ENCODE measurements around the gene TRMT5.
A peak's percentile ranks its signal among the peaks of the same experiment; 100 is the strongest.

Gene TRMT5, protein sequence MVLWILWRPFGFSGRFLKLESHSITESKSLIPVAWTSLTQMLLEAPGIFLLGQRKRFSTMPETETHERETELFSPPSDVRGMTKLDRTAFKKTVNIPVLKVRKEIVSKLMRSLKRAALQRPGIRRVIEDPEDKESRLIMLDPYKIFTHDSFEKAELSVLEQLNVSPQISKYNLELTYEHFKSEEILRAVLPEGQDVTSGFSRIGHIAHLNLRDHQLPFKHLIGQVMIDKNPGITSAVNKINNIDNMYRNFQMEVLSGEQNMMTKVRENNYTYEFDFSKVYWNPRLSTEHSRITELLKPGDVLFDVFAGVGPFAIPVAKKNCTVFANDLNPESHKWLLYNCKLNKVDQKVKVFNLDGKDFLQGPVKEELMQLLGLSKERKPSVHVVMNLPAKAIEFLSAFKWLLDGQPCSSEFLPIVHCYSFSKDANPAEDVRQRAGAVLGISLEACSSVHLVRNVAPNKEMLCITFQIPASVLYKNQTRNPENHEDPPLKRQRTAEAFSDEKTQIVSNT

DNA sequence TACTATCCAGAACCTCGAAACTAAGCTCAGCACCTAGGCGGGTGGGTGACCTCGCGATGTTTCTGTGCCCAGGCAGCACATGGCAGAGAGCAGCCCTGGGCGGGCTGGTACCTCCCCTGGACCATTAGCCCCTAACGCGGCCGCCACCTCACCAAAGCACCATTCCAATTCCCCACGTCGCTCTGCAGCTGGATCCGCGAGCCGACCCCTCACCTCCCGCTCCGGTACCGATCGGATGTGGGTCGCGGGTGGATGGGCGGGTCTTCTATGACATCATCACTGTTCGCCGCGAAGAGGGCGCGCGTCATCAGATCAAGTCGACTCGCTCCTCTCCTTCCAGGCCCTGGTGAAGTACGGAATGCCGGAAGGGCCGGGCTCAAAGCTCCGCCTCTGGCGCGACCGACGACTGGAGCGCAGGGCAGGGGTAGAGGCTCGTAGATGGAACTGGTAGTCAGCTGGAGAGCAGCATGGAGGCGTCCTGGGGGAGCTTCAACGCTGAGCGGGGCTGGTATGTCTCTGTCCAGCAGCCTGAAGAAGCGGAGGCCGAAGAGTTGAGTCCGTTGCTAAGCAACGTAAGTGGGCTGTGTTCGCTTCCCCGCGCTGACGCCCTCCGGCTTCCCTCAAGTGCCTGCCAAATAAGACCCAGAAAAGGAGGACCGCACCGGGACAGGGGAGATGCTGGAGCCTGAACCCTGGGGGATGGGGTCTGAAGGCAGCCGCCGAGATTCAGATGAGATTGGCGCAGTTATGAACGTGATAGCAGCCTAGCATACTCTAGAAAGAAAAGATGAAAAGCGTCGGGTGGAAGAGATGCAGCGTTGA, at the start of gene TRMT5, which contains the start of gene SLC38A6:
Gene TRMT5 (minus strand): TSS at position 269 of the 822 bp plus-strand sequence. CDS start 106 bp downstream, at position 163.
Gene SLC38A6 (plus strand): TSS at position 435 of the 822 bp plus-strand sequence. CDS start 33 bp downstream, at position 468.
- DNase-seq (ENCODE audit: low spot score), result peak; percentile 91

DNA sequence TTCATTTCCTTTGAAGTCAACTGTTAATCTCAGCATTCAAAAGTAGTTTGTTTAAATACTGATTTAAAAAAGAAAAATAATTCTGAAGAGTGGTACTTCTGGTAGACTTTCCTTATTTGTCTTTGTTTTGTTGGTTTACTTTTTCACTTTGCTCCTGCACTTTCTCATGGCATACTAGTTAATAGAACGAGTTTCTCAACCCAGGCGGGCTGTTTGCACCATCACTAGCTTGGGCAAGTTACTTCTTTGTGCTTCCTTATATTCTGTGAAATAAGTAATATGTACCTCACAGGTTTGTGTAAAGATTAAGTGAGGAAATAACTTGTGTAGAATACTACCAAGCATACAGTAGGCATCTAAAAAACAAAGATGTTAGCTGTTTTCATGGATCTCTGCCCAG, 45.6 kb upstream of the TRMT5 start:
- DNase-seq (ENCODE audit: low spot score), result no peak

DNA sequence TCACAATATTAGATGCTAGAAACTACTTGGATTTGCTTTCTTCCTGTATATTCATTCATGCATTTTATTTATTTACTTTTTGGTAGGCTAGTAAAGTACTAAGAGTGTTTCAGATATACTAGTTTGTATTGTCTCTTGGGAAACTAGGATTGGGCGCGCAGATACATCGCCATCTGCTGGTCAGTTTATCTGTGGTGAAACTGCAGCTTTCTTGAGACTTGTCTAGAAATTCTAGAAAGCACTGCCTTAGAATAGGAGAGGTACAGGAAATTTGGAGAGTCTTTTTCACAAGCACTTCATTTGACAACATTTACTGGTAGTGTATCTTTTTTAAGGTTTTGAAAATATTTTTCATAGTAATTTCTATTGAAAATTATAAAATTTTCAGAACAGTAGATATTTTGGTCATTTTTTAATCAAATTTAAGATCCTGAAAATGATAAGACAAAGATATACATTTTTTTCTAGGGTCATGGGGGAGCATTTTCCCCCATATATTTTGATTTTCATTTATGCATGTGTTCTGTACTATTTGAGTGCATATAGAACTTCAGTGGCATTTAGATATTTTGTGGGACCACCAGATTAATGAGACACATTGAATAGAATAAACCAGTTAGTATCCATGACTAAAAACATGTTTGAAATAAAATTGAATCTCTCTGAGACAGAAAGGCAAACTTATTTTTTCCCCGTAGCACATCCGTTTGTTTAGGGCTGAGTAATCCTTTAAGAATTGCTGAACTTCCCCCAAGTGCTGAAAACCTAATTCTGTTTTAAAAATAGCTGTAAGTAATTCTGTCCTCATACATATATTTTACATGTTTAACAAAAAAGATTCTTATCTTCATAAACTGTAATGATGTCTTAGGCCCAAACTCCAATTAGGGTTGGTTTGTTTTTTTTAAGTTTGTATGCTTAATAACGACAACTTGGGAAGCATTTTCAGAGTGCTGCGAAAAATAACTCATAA, 44.7 kb upstream of the TRMT5 start:
- DNase-seq (ENCODE audit: low spot score), result peak; percentile 49

DNA sequence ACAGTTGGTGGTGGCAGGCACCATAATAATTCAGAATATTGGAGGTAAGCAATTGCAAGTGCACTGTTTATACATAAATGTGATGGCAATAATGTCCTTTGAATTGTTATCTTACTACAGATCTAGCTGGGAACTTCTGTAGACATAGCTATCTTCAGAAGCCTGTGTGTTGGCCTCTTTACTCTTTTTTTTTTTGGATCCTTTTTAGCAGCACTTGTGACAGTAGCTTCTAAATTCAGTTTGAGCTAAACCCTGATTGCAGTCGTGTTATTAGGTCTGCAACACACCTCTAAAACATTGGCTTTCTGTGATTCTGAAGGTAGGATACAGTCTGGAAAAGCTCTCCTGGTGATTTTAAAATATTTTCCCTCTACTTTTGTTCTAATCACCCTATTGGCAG, 38.7 kb upstream of the TRMT5 start:
- DNase-seq (ENCODE audit: low spot score), result no peak

DNA sequence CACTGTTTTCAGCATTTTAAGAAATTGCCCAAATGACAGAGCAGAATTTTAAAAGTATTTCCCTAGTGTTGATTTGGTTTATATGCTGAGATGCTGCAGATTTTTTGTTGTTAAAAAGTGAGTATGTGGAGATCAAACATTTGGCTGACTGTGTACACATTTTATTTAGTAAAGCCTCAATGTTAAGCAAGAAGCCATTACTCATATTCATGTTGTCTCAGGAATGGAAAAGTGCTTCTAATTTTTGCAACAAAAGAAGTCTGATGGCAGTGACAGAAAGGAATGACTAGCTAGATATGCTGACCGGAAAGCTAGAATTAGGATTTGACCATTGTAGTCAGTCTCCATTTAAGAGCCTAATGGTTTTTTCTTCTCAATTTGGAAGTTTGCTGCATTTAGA, 22.7 kb upstream of the TRMT5 start:
- no peak for DNase-seq (ENCODE audit: low spot score)

DNA sequence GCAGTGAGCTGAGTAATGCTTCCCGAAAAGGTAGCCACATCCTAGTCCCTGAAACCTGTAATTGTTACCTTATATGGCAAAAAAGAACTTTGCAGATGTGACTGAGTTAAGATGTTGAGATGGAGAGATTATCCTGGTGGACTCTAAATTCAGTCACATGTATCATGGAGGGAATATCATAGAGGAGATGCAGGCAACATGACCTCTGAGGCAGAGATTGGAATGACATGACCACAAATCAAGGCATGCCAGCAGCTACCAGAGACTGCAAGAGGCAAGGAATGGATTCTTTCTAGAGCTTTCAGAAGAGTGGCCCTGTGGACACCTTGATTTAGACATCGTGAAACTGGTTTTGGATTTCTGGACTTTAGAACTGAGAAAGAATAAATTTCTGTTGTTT, 18.7 kb upstream of the TRMT5 start:
- DNase-seq (ENCODE audit: low spot score), result no peak

DNA sequence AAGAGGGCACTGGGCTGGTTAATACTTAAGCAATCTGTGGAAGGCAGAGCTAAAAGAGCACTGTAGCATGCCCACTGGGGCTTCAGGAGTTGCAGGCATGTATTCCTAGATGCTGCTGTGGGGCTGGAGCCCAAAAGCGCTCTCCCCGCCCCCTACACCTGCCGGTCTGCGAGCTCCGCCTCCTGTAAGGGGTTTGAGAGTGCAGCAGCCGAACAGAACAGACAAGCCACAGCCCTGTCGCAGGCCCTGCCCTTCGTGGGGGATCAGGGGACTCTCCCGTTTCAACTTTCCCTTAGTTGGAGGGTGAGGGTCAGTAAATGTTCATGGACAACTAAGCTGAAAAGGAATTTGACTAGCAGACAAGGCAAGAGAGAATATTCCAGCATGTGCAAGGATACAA, 17.7 kb upstream of the TRMT5 start:
- no peak for DNase-seq (ENCODE audit: low spot score)

DNA sequence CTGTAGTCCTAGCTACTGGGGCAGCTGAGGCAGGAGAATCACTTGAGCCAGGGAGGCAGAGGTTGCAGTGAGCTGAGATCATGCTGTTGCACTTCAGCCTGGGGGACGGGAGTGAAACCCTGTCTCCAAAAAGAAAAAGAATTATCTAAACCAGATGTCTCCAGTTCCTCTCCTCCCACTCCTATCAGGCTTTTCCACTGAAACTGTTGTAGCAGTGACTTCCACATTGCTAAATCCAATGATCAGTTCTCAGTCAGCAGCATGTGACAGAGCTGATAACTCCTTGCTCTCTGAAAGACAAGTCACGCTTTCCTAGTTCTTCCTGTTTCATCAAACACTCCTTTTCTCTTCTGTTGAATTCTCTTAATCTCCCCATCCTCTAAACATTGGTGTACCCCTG, 8.7 kb upstream of the TRMT5 start:
- DNase-seq (ENCODE audit: low spot score), result no peak

DNA sequence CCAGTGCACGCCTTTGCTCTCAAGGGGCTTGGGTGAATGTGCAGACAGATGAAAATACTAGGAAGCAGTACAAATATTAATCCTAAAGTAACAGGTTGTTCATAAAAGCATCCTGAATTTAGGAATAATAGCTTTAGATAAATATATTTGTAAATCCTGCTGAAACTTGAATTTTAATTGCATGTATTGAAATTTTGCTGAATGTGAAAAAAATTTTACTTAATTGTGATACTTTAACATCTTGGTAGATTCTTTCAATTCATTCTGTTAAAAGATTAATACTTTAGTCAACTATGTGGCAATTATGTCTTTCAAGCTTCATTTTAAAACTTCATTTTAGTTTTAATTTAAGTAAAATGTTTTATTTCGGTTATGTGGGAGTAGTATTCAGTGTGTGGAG, 5.6 kb upstream of the TRMT5 start:
- DNase-seq (ENCODE audit: low spot score), result no peak

DNA sequence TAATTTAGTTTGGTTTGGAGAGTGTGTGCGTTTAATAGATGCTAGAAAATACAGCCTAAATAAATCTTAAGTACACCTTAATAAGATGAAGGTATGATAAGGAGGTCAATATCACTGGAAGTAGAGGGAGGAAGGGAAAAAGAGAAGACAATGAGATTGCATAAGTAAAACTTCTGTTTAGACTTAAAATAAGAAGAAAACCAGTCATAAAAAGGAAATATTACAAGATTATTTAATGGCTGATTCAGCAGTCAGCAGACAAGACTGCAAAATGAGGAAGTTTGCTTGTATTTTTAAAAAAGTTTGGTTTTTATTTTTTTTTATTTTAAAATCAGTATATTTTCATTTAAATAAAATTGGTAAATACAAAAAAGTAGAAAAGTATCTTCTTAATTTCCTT, 3.3 kb upstream of the TRMT5 start:
- no peak for DNase-seq (ENCODE audit: low spot score)

DNA sequence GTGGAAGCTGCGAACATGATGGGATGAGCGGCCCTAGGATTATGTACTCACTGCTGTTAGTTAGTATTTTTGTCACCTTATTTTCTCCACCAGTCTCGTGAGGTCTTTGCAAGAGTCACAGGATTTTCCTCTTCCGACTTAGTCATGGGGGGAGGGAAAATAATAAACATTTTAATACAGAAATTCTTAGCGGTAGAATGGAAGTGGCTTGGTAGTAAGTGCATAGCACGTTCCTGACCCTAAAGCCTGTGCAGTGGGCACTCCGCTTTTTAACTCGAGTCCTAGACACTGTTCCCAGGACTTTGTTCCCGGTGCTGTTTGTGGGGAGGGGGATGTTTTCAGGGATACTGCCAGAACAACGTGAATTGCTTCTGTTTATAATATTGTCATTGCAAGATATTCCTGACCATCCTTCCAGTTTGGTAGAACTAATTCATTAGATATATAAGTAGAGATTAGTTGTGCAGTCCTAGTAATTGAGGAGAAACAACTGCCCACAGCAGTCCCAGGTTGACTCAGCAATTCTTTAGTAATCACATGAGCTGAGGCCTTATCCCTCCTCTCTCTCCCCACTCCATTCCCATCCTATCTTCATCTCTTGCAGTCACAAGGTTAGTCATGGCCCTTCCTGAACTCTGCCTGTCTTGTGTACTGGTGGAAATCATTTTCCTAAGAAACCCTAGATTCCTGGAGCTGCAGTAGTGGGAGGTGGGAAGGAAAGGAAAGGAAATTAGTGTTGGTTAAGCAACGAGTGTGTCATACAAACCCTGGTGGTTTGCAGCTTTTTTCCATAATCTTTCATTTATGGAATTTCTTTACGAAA, 965 bp upstream of the TRMT5 start:
- peak; percentile 54 for DNase-seq (ENCODE audit: low spot score)

DNA sequence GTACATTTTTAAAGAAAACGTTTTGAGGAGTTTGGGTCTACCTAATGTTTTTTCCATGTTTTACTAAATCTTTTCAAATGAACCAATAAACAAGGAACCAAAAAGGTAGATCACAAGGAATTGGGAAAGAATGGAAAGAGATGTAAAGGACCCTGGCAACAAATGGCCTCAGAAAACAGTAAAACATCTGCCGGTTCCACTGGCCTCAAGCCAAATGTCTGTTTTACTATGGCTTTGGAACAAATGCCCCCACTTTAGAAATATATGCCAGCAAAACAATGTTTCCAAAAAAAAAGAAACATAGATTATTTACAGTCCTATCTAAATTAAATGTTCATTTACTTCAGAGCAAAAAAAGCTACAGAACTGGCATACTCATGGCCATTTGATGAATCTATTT, 3.0 kb downstream of the TRMT5 start:
- no peak for DNase-seq (ENCODE audit: low spot score)

DNA sequence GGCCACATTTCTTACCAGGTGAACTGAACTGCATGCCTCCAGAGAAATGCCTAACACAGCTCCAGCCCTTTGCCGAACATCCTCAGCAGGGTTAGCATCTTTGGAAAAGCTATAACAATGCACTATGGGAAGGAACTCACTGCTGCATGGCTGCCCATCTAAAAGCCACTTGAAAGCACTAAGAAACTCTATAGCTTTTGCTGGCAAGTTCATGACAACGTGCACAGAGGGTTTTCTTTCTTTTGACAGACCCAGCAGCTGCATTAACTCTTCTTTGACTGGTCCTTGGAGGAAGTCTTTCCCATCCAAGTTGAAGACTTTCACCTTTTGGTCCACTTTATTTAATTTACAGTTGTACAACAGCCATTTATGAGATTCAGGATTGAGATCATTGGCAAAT, 5.3 kb downstream of the TRMT5 start:
- DNase-seq (ENCODE audit: low spot score), result no peak

DNA sequence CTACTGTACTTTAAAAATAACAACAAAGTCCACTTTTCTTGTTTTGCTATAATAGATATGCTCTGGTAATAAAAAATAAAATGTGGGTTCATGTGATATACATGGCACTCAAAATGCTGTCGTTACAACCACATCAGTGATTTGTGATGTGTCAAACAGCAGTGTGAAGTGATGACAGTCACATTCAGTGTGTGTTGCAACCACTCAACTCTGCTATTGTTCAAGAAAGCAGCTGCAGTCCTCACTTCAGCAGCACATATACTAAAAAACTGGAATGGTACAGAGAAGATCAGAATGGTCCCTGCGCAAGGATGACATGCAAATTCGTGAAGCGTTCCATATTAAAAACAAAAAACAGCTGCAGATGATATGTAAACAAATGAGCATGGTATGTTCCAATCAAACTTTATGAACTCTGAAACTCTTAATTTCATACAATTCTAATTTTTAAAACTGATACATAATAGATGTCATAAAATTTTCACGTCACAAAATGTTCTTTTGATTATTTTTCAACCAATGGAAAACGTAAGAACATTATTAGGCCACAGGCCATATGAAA, 6.7 kb downstream of the TRMT5 start:
- no peak for DNase-seq (ENCODE audit: low spot score)

DNA sequence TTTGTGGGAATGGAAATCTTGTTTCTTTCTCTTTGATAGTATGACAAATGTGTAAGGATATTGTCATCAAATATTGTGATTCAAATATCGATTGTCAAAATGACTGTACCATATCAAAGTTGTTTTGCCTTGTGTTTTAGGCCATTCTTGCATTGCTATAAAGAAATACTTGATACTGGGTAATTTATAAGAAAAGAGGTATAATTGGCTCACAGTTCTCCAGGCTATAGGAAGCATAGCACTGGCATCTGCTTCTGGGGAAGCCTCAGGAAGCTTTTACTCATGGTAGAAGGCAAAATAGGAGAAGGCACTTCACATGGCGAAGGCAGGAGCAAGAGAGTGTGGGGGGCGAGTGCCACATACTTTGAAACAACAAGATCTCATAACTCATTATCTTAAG, 7.8 kb downstream of the TRMT5 start:
- DNase-seq (ENCODE audit: low spot score), result no peak

DNA sequence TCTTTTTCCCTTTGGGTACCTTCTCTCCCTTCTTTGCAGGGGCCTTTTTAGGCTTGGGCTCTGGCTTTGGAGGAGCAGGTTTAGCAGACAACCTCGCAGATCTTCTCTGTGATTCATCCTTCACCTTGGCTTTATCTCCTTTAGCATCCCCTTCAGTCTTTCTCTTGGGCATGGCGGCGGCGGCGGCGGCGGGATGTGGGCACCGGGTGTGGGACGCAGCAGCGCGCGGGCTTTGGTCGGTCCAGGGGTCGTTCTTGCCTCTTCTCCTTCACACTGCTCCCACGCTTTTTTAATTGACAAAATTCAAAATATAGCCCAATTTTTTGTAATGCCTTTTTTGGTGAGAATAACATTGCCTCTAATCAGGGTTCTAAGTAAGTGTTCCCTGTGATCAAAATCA, 8.6 kb downstream of the TRMT5 start:
- no peak for DNase-seq (ENCODE audit: low spot score)

DNA sequence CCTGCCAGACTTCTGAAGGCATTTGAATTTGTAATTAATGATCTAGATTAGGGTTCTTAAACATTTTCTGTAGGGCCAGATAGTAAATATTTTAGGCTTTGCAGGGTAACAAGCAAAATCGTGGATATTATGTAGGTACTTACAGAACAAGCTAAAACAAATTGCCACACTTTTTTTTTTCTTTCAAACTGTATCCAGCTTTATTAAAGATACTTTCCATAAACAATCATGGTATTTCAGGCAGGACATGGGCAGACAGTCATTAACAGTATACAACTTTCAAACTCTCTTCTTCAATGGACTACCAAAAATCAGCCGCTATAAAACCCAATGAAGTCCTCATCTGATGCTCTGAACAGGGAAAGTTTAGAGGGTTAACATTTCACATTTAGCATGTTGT, 9.6 kb downstream of the TRMT5 start:
- DNase-seq (ENCODE audit: low spot score), result no peak

DNA sequence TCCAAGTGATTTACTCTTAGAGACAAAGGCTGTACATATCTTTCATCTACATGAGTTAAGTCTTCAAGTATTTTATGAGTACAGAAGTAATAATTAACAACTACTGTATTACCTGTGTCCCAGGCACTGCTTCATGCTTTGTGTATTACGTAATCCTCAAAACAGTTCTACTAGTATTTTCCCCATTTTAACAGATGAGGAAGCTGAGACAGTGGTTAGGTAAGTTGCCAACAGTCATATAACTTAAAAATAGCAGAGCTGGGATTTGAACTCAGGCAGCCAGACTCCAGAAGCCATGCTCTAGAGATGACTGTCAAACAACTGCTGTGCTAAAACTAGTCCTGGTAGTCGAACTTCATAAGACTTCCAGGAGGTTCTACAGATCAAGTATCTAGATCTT, 10.7 kb downstream of the TRMT5 start:
- no peak for DNase-seq (ENCODE audit: low spot score)

DNA sequence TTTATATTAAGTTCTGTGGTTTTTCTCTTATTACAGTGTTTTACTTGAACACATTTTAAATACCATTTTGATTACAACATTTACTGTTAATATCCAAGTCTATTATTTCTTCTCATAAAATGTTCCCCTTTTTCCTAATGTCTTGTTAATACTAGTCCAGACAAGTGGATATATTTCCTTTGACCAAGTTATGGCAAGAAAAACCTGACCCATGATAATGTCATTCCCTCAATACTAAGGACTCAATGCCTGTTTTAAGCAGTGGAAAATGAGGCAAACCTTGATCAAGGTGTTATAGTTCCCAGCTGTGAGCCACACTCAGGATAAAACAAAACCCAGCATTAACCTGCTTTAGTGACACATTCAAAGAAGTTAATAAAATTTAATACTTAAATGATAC, 12.2 kb downstream of the TRMT5 start:
- no peak for DNase-seq (ENCODE audit: low spot score)

DNA sequence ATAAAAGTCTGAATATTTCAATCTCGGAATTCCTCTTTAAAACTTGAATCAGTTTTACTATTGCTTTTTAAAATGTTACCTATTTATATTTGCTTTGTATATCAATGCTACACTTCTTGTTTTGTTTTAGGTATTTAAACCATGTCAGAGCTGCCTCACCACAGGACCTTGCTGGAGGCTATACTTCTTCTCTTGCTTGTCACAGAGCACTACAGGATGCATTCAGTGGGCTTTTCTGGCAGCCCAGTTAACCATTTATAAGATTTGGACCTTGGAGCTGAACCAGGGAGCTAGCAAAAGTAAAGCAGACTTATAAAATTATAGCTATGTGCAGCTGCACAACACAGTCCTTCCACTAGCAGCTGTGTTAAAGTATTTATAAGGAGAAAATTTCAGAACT, 12.8 kb downstream of the TRMT5 start:
- DNase-seq (ENCODE audit: low spot score), result no peak

DNA sequence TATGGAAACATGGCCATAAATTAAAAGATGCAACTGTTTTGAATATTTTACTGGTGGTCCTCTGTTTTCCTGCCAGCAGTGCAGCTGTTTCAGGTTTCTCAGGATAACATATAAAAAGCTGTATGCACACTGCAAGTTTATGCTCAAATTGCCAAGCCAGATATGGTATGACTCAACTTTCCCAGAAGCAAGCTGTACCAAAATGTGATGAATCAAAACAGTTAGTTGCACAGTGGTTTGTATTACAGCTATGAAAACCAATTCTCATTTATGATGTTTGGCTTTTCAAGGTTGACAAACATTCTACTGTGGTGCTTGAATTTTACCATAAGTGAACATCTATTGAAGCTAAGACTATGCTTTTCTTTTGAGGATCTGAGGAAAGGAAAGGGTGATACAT, 15.5 kb downstream of the TRMT5 start:
- DNase-seq (ENCODE audit: low spot score), result peak; percentile 13

Measured in AG08396 (cell line).